Measurements from ENCODE around the gene C1QTNF12.

Gene C1QTNF12

DNA sequence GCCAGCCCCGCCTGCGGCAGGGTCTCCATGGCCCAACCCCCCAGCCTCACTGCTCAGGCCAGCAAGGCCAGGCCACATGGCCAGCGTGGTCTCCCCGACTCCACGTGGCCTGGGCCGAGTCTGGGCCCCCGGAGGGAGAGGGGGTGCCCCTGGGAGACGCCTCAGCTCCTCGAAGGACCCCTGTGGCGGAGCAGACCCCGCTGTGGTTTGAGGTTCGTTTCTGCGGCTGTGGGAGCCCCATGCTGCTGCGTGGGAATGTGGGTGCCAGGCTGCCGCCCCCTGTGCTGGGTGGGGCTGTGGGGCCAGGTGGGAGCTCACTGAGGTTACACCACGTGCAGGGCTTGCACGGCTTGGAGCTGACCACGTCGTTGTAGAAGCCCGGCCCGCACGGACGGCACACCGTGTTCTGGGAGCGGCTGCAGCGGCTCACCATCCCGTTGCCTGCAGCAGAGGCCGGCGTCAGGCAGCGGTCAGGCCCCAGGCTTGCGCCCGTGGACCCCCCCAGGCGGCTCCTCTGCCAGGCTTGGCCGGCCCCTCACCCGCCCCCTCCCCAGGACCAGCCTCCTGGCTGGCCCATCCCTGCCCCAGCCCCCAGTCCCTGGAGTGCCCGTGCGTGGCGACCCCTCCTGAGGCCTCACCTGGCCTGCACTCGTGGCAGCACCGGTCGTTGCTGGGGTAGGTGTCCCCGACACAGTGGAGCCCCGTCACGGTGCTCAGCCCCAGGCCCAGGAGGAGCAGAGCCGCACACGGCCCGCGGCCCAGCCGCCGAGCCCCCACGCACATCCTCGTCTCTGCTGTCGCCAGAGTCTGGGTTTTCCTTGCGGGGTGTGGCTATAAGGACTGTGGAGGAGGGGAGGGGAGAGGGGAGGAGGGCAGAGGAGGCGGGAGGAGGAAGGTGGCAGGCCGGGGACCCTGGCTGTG lies 32.9 kb downstream of the C1QTNF12 start, which contains the start of gene TNFRSF4:
Gene TNFRSF4 (minus strand): TSS at position 809 of the 921 bp plus-strand sequence. CDS start 26 bp downstream, at position 783.
- DNase-seq (ENCODE audit: low read depth in 2 of 2) = no peak

DNA sequence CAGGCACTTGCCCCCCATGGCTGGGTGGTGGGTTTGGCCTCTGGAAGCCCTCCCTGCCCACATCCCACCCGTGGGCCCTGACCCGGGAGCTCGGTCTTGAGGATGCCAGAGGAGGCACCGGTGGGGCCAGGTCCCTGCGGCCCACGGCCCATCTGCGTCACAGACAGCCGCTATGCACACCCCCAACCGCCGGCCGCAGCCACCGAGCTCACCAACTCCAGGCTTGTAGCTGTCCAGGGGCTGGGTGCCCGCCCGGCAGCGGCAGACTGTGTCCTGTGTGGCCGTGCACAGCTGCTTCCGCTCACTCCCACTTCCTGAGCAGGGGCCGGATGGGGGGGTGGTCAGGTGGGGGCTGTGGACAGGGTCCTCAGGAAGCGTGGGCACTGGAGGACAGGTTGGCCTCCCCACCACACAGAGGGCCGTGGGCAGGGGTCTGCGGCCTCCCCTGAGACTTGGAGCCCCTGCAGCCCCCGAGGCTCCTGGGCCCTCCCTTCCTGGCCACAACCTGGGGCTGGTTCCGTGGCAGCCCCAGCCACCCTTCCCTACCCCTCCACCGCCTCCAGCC lies 33.7 kb downstream of the C1QTNF12 start:
- no peak for DNase-seq (ENCODE audit: low read depth in 2 of 2)

DNA sequence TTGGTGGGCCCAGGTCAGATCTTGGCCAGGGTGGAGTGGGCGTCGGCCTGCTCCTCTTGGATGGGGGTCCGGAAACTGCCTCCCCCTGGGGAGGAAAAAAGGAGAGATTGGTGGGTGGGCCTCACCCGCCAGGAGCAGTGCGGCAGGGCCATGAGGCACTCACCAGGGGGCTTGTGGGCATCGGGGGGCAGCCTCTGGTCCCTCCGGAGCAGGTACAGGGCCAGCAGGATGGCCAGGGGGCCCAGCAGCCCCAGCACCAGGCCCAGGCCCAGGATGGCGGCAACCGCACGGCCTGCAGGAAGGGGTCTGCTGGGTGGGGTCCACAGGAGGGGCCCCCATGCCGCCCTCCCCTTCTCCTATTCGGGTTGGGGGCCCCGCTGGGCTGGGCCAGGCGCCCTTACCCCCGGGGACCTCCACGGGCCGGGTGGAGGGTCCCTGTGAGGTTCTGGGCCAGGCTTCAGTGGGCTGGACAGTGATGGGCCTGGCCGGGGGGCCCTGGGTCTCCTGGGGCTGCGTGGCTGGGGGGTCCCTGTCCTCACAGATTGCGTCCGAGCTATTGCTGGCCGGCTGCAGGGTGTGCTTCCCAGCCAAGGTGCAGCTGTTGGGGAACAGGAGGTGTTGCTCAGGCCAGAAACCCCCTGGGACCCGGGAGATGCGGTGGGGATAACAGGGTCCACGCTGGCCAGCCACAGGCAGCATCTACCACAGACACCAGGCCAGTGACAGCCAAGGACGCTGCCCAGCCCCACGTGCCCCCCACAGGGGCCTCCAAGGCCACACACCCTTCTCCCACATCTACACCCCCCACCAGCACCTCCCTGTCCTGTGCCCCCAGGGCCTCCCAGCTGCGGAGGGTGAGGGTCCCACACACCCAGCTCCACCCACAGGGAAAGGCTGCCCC lies 34.7 kb downstream of the C1QTNF12 start:
- DNase-seq (ENCODE audit: low read depth in 2 of 2) = no peak

DNA sequence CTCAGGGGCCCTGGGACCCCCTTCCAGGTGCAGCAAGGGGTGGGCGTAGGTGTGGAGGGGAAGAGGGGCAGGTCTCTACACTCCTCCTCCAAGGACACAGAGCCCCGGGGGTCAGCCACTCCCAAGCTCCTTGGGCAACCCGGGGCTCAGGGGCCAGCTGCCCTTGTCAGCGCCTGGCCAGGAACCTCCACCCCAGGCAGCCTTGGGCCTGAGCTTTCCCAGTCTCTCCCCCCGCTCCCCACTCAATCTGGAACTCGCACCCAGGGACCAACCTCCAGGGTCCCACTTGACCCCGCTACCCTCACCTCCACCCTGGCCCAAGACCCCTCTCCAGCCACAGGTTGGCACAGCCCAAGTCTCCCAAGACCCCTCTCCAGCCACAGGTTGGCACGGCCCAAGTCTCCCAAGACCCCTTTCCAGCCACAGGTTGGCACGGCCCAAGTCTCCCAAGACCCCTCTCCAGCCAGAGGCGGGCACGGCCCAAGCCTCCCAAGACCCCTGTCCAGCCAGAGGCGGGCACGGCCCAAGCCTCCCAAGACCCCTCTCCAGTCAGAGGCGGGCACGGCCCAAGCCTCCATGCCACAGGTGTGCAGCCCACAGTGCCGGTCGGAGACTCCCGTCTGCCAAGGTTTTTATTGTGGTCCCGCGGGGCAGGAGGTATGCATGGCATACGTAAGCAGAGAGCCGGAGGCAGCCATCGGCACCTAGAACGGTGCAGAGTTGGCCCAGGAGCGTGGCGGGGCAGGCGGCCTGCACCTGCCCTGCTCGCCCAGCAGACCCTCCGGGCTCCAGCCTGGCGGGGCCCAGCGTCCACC lies 35.6 kb downstream of the C1QTNF12 start:
- DNase-seq (ENCODE audit: low read depth in 2 of 2) = no peak

DNA sequence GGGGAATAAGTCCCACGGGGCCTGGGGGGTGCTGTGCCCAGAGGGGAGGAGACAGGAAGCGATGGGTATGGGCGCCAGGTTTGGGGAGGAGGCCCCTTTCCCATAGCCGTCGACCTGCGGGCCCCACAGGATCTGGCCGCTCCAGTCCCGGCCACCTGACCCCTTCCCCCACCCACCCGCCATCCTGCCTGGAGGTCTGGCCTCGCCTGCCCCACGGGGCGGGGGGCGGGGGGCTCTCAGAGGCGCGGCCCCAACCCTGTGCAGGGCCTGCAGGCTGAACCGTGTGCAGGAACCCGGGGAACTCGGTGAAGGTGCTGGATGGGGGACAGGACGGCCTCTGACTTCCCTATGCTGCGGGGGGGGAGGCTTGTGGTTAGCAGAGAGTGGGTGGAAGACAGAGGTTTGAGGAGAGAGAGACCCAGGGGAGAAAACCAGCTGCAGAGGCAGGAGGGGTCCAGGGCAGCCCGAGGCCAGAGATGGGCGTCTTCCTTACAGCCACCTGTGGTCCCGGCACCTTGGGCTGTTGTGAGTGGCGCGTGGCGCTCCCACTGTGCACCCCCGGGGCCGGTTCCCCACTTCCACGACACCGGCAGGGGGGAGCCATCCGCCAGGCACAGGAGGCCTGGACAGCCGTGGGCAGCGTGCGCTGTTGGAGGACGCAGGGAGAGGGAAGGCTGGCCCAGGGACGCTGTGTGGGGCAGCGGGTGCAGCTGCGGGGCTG lies 37.6 kb downstream of the C1QTNF12 start:
- peak in 1 of 2 donors; percentile 65 for DNase-seq (ENCODE audit: low read depth in 2 of 2)

DNA sequence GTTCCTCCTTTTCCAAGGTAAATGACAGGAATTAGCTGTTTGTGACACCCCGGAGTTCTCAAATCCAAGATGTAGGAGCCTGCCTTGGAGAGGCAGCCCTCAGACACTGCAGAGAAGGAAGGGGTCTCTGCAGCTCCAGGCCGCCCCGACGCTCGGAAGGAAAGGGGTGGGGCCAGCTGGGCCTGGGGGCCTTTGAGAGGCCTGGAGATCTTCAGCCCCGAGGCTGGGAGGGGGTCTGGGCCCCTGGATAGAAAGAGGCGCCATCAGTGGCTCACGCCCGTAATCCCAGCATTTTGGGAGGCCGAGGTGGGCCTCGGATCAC lies 39.0 kb downstream of the C1QTNF12 start:
- no peak for DNase-seq (ENCODE audit: low read depth in 2 of 2)

DNA sequence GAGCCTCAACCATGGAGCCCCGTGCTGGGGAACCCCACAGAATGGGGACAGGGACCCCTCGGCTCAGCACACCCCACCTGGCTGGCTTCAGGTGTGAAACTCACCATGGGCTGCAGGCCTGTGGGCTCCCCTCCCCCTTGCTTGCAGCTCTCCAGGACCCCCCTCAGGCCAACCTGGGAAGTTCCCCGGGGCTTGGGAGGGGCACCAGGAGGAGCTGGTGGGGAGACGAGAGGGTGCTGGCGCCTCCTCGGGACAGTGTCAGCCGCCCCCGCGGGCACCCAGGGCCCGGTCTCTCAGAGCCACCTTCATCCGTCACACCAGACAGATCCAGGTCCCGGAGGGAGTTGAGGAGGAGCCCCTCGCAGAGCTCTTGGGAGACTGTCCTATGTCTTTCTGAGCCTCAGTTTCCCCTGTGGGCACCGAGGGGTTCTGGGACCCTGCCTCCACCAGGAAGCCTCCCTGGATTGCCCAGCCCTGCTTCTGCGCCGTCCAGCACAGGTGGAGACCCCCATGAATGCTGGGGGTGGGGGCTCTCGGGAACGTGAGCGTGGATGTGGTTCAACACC lies 39.5 kb downstream of the C1QTNF12 start:
- no peak for DNase-seq (ENCODE audit: low read depth in 2 of 2)

DNA sequence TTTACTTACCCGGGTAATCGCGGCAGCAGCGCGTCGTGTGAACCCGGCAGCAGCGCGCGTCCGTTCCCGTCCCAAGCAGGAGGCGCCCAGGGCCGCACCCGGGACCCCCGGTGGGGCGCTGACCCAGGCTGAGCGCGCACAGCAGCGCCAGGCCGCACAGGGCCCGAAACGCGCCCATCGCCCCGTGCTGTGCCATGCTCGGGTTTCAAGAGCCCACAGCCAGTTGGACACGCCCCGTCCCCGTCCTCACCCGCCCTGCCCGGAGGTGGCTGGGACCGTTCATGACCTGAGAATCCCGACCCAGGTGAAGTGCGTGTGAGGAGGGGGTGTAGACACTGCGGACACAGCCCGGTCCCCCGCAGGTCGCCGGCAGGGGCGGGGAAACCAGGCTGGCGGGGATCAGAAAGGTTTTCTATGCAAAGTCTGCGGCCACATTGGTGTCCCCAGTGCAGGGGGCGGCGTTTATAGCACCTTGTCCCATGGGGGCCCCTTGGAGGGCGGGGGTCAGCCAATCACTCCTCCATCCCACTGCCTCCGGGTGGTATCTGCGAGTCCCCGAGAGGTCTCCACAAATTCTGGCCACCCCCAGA lies 40.1 kb downstream of the C1QTNF12 start, which contains the start of gene TNFRSF18:
Gene TNFRSF18 (minus strand): TSS at position 217 of the 590 bp plus-strand sequence. CDS start 21 bp downstream, at position 196.
- DNase-seq (ENCODE audit: low read depth in 2 of 2) = peak in 1 of 2 donors; percentile 48

DNA sequence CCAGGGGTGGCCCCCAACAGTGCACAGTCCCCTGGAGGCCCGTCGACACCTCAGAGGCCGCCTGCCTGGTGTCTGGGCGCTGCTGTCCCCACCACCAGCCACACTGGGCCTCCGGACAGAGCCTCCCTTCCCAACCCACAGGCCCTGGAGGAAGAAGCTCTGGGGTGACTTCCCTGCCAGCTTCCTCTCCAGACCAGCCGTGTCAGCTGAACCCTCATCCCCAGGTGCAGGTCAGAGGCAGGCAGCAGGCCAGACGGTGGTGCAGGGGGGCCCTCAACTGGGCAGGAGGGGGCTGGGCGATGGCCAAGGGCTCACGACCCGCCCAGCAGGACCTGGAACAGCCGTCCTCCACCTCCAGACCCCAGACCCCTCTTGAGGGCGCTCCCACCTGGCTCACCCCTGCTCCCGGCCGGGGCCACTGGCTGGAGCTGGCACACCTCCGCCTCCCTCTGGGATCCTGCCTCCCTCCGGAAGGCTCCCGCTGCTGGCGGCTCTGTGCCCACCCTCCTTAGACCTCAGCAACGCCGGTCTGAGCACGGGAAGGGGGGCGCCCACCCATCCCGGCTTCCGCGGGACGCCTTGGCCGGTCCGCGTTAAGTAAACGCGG lies 40.6 kb downstream of the C1QTNF12 start:
- no peak for DNase-seq (ENCODE audit: low read depth in 2 of 2)

DNA sequence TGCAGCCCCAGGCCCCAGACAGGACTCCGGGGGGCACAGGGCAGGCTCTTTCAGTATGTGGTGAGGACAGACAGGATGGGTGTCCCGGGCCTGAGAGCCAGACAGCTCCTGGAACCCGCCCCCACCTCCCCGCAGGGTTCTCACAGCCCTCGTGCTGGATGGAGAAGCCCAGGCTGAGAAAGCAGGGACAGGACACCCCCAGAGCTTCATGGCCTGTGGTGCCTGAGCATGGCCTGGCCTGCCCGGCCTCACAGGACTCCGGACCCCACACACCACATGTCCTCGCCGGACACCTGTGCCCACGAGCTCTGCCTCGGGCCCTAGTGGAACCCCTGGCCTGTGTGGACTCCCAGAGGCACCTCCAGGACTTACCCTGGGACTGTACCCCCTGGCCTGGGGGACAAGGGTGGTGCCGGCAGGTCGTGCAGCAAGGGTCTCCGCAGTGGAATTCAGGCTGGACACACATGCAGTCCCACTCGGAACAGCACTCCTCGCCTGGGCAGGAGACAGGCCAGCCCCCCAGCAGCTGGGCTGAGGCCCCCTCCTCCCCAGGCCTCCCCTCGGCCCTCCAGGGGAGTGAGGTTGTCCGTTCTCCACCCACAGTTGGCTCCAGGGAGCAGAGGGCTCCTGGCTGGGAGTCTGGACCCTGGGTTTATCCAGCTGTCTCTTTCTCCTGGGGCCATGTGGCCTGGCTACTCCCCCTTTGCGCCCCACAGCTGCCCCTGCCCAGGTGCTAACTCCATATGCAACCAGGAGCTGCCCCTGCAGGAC lies 41.3 kb downstream of the C1QTNF12 start:
- no peak for DNase-seq (ENCODE audit: low read depth in 2 of 2)

DNA sequence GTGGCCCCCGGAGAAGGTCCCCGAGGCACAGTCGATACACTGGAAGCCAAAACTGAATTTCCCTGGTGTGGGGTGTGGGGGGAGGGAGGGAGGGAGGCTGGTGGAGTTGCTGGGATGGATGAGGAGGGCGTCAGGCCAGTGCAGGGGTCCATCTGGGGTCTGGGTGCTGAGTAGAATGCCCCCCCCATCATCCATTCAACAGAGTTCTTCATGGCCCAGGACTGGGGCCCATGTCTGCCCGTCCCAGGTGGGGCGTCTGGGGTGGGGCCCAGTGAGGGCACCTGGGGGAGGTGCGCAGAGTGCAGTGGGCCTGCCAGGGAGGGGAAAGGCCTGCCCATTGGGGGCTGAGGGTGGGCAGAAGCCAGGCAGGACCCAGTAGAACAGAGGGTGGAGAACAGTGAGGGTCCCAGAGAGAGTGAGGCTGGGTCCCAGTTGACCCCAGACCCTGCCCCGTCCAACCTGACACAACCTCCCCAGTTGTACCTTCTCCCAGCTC lies 42.0 kb downstream of the C1QTNF12 start:
- no peak for DNase-seq (ENCODE audit: low read depth in 2 of 2)

DNA sequence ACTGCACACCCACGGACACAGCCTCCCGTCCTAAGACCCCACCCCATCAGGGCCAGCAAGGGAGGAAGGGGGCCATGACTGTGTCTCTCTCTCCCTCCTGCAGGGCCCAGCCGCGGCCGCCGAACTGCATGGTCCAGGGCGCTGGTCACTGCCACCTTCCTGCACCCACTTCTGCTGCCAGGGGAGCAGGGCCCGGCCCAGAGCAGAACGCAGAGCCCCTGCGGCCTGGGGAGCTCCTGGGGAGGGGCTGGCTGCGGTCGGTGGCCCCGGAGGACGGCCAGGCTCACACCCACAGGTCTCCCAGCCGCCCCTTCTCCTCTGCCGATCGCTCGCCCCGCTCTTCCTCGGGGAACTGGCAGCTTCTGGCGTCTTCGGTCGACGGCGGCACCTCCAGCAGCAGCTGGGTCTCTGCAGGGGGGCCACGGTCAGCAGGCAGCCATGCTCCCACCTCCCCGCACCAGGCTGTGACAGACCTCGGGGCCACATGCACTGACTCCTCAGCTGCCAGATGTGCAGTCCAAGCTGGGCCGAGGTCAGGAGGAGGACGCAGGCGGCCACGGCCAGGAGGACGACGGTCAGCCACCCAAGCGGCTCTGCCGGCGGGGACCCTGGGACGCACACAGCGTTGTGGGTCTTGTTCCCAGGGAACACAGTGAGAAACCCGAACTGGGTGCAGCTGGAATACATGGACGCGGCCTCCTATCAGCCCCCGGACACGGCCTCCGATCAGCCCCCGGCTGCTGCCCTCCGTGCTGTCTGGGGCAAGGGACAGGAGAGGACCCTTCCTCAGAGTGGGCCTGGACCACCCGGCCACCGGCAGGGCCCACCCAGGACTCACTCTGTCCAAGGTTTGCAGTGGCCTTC lies 42.7 kb downstream of the C1QTNF12 start:
- no peak for DNase-seq (ENCODE audit: low read depth in 2 of 2)

DNA sequence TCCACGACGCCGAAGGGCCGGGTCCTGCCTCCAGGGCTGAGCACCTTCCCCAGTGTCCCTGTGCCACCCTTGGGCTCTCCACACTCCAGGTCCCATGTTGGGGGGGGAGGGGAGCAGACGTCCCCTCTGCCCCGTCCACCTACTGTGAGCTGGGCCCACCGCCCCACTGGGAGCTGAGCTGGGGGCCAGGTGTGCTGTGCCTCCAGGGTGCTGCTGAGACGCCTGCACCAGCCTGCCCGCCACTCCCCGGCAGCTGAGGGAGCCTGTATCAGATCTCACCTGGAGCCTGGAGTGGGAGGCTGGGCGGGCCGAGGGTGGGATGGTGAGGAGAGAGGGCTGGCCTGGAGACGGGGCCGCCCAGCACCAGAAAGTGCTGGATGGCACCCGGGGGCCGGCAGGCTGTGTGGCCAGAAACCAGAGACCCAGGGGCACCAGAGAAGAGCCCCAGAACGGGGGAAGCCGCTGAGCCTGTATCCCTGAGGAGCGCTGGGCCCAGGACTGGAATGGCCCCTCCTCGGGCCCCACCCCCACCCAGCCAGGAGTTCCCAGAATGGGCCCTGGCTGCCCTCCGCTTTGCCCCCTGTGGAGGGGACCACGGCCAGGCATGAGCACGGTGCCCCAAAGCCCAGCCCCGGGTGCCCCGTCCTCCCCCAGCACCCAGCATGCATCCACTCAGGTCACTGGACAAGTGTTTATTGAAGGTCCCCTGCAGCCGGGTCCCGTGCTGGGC lies 43.5 kb downstream of the C1QTNF12 start:
- DNase-seq (ENCODE audit: low read depth in 2 of 2) = no peak

DNA sequence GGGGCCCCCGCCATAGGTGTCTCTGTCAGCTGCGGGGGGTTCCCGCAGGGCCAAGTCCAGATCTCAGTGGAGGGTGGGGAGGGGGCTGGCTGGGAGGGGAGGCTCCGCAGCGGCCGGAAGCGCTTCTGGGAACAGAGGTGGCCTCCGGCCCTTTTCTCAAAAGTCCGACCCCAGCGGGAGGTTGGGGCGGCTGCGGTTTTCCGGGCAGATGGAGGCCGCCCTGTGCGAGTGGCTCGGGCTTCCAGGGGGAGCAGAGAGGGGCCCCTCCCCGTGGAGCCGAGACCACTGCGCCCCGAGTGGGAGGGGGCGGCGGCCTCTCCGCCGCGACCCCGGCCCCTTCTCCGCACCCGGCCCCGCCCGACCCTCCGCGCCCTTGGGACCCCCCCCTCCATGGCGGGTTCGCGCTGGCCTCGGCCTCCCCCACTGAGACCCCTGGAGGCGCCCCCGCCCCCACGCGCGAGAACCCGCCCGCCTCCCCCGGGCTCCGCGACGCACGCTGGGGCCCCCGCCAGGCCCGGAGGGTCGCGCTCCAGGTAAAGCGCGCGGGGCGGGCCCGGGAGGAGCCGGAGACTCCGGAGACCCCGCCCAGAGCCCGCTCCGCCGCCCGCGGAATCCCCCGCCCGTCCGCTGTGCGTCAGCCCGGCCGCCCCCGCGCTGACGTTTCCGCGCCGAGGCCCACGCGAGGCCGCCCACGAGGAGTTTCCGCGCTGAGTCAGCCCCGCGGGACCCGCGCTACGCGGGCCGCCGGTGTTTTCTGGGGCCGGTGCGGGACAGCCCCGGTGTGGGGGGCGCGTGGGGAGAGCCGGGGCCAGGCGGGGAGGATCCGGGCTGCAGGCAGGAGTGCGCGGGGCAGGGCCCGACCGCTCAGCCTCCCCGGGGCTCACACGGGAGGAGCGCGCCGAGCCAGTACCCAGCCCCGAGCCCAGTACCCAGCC lies 45.4 kb downstream of the C1QTNF12 start:
- peak; percentile 67 to 85 for DNase-seq (ENCODE audit: low read depth in 2 of 2)

Data from stimulated activated CD4-positive, alpha-beta T cell treated with anti-CD3 and anti-CD28 coated beads, Interleukin-15, amount 100 ng/mL, for 48 hours (primary cell).